GM21526 (cell line): ENCODE results near the gene CAVIN3.

Experiments used
- ATAC-seq: cut with Tn5 transposase; IDR thresholded peaks from one replicate; pipeline ENCODE4 v1.9.1; 2021; ENCODE audit warnings: moderate library complexity; ENCODE audit not compliant: unreplicated experiment, low FRiP score

The CAVIN3 gene

GRCh38 chr11:6320411-6321155 is at the start of gene CAVIN3:
TSS of gene CAVIN3 (minus strand) at chr11:6320501. CDS start at chr11:6320476, 25 bp downstream.
- peak; percentile 52 for ATAC-seq

GRCh38 chr11:6365659-6366058 is 45.4 kb upstream of the CAVIN3 start:
- no peak for ATAC-seq

GRCh38 chr11:6362873-6363678 is 42.8 kb upstream of the CAVIN3 start:
- ATAC-seq: peak; percentile 95

- no peak for ATAC-seq
These were observed 42.0 kb upstream of the CAVIN3 start for GRCh38 chr11:6362185-6362872.

- ATAC-seq: no peak
These were observed 39.9 kb upstream of the CAVIN3 start for GRCh38 chr11:6360183-6360582.

- no peak for ATAC-seq
These were observed 36.9 kb upstream of the CAVIN3 start for GRCh38 chr11:6357222-6357621.

GRCh38 chr11:6356503-6357055 is 36.3 kb upstream of the CAVIN3 start:
- ATAC-seq: no peak

GRCh38 chr11:6354651-6355485 is 34.6 kb upstream of the CAVIN3 start:
- no peak for ATAC-seq

- ATAC-seq: peak; percentile 89
These were observed 33.2 kb upstream of the CAVIN3 start for GRCh38 chr11:6353367-6353987.

GRCh38 chr11:6351782-6352382 is 31.6 kb upstream of the CAVIN3 start:
- no peak for ATAC-seq

GRCh38 chr11:6350486-6350885 is 30.2 kb upstream of the CAVIN3 start:
- no peak for ATAC-seq

- no peak for ATAC-seq
These were observed 29.7 kb upstream of the CAVIN3 start for GRCh38 chr11:6350043-6350442.

- no peak for ATAC-seq
These were observed 25.1 kb upstream of the CAVIN3 start for GRCh38 chr11:6345366-6345765.

- ATAC-seq: no peak
These were observed 16.0 kb upstream of the CAVIN3 start for GRCh38 chr11:6336293-6336692.

- no peak for ATAC-seq
These were observed 14.5 kb upstream of the CAVIN3 start for GRCh38 chr11:6334806-6335205.

GRCh38 chr11:6333095-6333494 is 12.8 kb upstream of the CAVIN3 start:
- ATAC-seq: no peak

- no peak for ATAC-seq
These were observed 11.8 kb upstream of the CAVIN3 start for GRCh38 chr11:6332066-6332465.

- ATAC-seq: no peak
These were observed 8.0 kb upstream of the CAVIN3 start for GRCh38 chr11:6328321-6328720.

- no peak for ATAC-seq
These were observed 7.5 kb upstream of the CAVIN3 start for GRCh38 chr11:6327806-6328205.
